Left lung (tissue), 10 donors: Measurements from ENCODE around the gene UTF1. TPM values are rescaled to one million over a fixed set of nuclear protein-coding genes. Genes with fewer than 3 reads are reported as not detected.
"Not testable (repeated sequence)": the region's sequence is repeated elsewhere in the genome, so short reads cannot be mapped to it uniquely, and the experiment has no call there.

Source experiments
- ATAC-seq: fragments of 200-7000 bp; cut with Tn5 transposase; one replicate; pipeline ENCODE4 v1.9.1; 2020; ENCODE audit warnings: moderate library complexity
- DNase-seq, 4 donors: peaks; one replicate each; pipeline ENCODE4 v3.0.0-alpha.2; 2013 to 2020
- H3K27ac ChIP-seq, 2 donors: fragments of 200-600 bp; sonication (generic) in 1 of 2; one replicate each; pipeline versions ENCODE4 v1.5.0 to v1.8.0; 2020 to 2021
- H3K27me3 ChIP-seq, 2 donors: fragments of 200-600 bp; sonication (generic) in 1 of 2; one replicate each; pipeline versions ENCODE4 v1.5.0 to v1.8.0; 2020 to 2021
- H3K36me3 ChIP-seq, 2 donors: fragments of 200-600 bp; sonication (generic) in 1 of 2; one replicate each; pipeline versions ENCODE4 v1.5.0 to v1.8.0; 2020 to 2021
- H3K4me1 ChIP-seq, 2 donors: fragments of 200-600 bp; one replicate each; pipeline ENCODE4 v1.8.0; 2021
- H3K4me3 ChIP-seq, 2 donors: fragments of 200-600 bp; sonication (generic) in 1 of 2; one replicate each; pipeline versions ENCODE4 v1.5.0 to v1.8.0; 2020 to 2021; ENCODE audit warnings: mild to moderate bottlenecking in 1 of 2
- H3K9me3 ChIP-seq, 2 donors: fragments of 200-600 bp; sonication (generic) in 1 of 2; one replicate each; pipeline versions ENCODE4 v1.5.0 to v1.8.0; 2020 to 2021
- intact Hi-C, 2 donors: fragments of 100-400 bp; cut with DNase I; formaldehyde crosslinking; loops; one replicate each; pipeline versions ENCODE4 v1.11.2 to v1.14.2; 2022
- polyA plus RNA-seq, 6 donors: library from polyadenylated mRNA; unstranded; fragments of 120-200 nt; gene quantifications; one replicate each; pipeline ENCODE4 v1.2.1, GENCODE V29; 2013; ENCODE audit not compliant: insufficient read length in 6 of 6
- total RNA-seq, 2 donors: library from RNA; stranded (reverse); fragmentation: NEBNext Ultra II Directional; extraction: Animal tissue kit (Norgen Biotek cat#: 25700); gene quantifications; one replicate each; pipeline ENCODE4 v1.2.1, GENCODE V29; 2021
- TF ChIP-seq, protein P1 (sequence below), 2 donors: fragments of 200-600 bp; sonication (generic) in 1 of 2; IDR thresholded peaks; one replicate each; pipeline versions ENCODE4 v1.5.0 to v1.8.0; 2021; ENCODE audit warnings: antibody characterized with exemption in 2 of 2
- donor health status: DM: no; HTN: yes; CAD: no.
- donor health status: DM: no; HTN: no; CAD: no.

UTF1 gene
- total and polyA plus RNA-seq, 8 donors, result not detected

DNA sequence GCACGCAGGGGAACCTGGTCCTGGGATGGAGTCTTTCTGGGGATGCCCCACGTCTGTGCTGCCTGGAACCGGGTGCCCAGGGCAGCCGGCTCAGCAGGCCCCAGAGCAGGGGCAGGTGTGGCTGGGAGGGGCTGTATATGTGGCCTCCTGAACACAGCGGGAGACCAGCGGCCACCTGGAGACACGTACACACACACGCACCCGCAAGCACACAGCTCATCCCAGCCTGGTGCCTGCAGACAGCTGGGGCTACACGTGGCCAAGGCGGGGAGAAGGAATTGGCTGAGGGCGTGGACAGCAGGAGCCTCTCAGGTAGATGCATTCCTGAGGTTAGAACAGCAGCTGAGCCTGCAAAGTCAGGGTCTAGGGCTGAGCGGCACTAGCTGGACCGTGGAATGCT lies 32.7 kb downstream of the UTF1 start:
- ATAC-seq, result no peak
- TF ChIP-seq, protein P1, sequence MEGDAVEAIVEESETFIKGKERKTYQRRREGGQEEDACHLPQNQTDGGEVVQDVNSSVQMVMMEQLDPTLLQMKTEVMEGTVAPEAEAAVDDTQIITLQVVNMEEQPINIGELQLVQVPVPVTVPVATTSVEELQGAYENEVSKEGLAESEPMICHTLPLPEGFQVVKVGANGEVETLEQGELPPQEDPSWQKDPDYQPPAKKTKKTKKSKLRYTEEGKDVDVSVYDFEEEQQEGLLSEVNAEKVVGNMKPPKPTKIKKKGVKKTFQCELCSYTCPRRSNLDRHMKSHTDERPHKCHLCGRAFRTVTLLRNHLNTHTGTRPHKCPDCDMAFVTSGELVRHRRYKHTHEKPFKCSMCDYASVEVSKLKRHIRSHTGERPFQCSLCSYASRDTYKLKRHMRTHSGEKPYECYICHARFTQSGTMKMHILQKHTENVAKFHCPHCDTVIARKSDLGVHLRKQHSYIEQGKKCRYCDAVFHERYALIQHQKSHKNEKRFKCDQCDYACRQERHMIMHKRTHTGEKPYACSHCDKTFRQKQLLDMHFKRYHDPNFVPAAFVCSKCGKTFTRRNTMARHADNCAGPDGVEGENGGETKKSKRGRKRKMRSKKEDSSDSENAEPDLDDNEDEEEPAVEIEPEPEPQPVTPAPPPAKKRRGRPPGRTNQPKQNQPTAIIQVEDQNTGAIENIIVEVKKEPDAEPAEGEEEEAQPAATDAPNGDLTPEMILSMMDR (IDR thresholded peaks at IDR 0.05), result no peak
- no peak for DNase-seq
- H3K27me3 ChIP-seq, result peaks cover 0 to 5% of the 10 kb centered on the region in 2 donors
- H3K4me3 ChIP-seq, result no peak overlapping the region
- peaks cover 0 to 25% of the 10 kb centered on the region in 2 donors for H3K36me3 ChIP-seq
- intact Hi-C loops, result no loop called here
- peak overlapping the region in 1 of 2 donors; percentile 40 for H3K27ac ChIP-seq
- no peaks in the 10 kb centered on the region for H3K9me3 ChIP-seq
- H3K4me1 ChIP-seq, result peaks cover 26 to 62% of the 10 kb centered on the region in 2 donors

DNA sequence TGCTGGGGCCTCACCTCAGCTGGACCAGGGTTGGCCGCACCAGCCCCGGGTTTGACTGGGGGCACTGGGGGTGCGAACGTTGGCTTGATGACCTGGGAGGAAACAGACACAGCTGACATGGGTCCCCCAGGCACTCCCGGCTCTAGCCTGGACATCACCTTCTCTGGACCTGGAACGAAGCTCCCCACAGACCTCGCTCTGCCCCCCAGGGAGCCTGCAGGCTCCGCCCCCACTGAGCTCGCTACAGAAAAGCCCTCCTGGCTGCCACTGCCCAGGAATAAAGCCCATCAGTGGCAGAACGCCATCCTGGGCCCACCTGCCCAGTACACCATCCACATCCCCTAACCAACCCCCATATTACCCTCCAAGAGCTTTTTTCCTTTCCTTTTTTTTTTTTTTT lies 33.7 kb downstream of the UTF1 start:
- Histone ChIP-seq H3K27me3 (peaks cover 0 to 5% of the 10 kb centered on the region in 2 donors), H3K4me3 (no peak overlapping the region), H3K4me1 (peaks cover 16 to 52% of the 10 kb centered on the region in 2 donors), H3K36me3 (peaks cover 0 to 35% of the 10 kb centered on the region in 2 donors), H3K9me3 (no peaks in the 10 kb centered on the region), H3K27ac (no peak overlapping the region)
- ATAC-seq (no peak), DNase-seq (no peak)
- TF ChIP-seq, protein P1 (IDR thresholded peaks at IDR 0.05), result no peak
- intact Hi-C loops, result no loop called here

DNA sequence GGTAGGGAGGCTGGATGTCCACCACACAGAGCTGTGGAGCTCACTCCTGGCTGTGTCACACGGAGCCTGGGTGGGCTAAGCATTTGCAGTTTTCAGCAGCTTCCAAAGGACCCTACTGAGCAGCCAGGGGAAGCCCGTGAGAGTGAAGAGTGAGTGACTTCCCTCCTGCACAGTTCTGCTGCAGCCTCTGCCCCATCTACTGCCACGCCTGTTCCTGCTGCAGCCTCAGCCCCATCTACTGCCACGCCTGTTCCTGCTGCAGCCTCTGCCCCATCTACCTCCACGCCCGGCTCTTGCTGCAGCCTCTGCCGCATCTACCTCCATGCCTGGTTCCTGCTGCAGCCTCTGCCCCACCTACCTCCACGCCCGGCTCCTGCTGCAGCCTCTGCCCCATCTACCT lies 34.4 kb downstream of the UTF1 start:
- intact Hi-C loops, result no loop called here
- DNase-seq, result peak in 1 of 4 donors; percentile 61
- TF ChIP-seq, protein P1 (IDR thresholded peaks at IDR 0.05), result no peak
- Histone ChIP-seq H3K4me1 (peaks cover 10 to 44% of the 10 kb centered on the region in 2 donors), H3K27ac (peak overlapping the region in 1 of 2 donors; percentile 28), H3K27me3 (peaks cover 0 to 5% of the 10 kb centered on the region in 2 donors), H3K9me3 (no peaks in the 10 kb centered on the region), H3K36me3 (peaks cover 0 to 43% of the 10 kb centered on the region in 2 donors), H3K4me3 (no peak overlapping the region)
- no peak for ATAC-seq

DNA sequence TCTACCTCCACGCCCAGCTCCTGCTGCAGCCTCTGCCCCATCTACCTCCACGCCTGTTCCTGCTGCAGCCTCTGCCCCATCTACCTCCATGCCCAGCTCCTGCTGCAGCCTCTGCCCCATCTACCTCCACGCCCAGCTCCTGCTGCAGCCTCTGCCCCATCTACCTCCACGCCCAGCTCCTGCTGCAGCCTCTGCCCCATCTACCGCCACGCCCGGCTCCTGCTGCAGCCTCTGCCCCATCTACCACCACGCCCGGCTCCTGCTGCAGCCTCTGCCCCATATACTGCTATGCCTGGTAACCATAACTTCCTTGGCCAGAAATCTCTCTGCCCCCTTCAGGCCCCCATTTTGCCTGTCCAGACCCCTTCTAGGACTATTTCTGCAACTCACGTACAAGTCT lies 35.0 kb downstream of the UTF1 start:
- intact Hi-C loops, ATAC-seq: not testable (repeated sequence)

DNA sequence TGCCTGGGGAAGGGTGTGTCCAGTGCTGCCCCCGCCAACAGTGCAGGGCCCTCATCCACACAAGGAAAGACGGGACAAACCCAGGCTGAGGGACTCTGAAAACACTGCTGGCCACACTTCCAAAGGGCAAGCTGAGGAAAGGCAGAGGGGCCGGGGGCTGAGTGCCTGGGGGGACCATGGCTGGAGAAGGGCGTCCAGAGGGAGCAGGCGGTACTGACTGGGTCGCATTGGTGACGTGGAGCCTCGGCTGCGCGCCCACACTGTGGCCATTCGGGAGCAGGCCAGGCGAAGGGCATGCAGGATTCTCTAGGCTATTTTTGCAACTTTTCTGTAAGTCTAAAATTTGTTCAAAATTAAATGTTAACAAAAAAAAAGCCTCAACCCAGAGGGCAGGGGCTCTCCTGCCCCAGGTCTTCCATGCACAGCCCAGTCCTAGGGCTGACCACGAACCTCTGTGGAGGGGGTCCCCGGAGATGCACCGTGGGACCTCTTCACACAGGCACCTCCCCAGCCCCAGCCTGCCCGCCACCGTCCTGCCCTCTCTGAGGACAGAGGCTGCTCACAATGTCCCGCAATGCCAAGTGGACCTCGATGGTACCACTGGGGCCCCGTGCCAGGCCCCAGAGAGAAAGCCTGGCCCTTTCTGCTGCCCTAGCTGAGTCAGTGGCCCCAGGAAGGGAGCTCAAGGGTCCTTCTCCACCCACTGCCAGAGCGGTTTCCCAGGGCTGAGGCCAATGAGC lies 36.2 kb downstream of the UTF1 start:
- Histone ChIP-seq H3K4me3 (no peak overlapping the region), H3K27ac (no peak overlapping the region), H3K4me1 (peaks cover 6 to 26% of the 10 kb centered on the region in 2 donors), H3K27me3 (peaks cover 0 to 5% of the 10 kb centered on the region in 2 donors), H3K36me3 (peaks cover 0 to 61% of the 10 kb centered on the region in 2 donors), H3K9me3 (no peaks in the 10 kb centered on the region)
- TF ChIP-seq, protein P1 (IDR thresholded peaks at IDR 0.05), result no peak
- ATAC-seq, result no peak
- intact Hi-C loops, result no loop called here
- no peak for DNase-seq

More for the DNA sequence above, 35.0 kb downstream of the UTF1 start:
- peaks cover 6 to 38% of the 10 kb centered on the region in 2 donors for H3K4me1 ChIP-seq
- H3K9me3 ChIP-seq, H3K27me3 ChIP-seq, DNase-seq, H3K27ac ChIP-seq, H3K4me3 ChIP-seq: not testable (repeated sequence)
- peaks cover 0 to 49% of the 10 kb centered on the region in 2 donors for H3K36me3 ChIP-seq
